Activated gamma-delta T cell treated with anti-CD3 and anti-CD28 coated beads, Interleukin-2, amount 50 U/mL, for 16 hours (primary cell): ENCODE results near the gene TYR.
"Not testable (repeated sequence)": the region's sequence is repeated elsewhere in the genome, so short reads cannot be mapped to it uniquely, and the experiment has no call there.

Experiments used
- DNase-seq: peaks from one replicate; pipeline ENCODE4 v3.0.0-alpha.2; 2020; ENCODE audit warnings: low read depth

The TYR gene

GRCh38 chr11:89272540-89273088 lies 94.9 kb downstream of the TYR start:
- not testable (repeated sequence) for DNase-seq

- DNase-seq = not testable (repeated sequence)
Measured at GRCh38 chr11:89273220-89273619, 95.5 kb downstream of the TYR start.

- no peak for DNase-seq
Measured at GRCh38 chr11:89275966-89276365, 98.3 kb downstream of the TYR start.

GRCh38 chr11:89279176-89279575 lies 101.5 kb downstream of the TYR start:
- no peak for DNase-seq

GRCh38 chr11:89281032-89281677 lies 103.5 kb downstream of the TYR start:
- DNase-seq = not testable (repeated sequence)

GRCh38 chr11:89286601-89287000 lies 108.9 kb downstream of the TYR start:
- DNase-seq = not testable (repeated sequence)

- not testable (repeated sequence) for DNase-seq
Measured at GRCh38 chr11:89288004-89288403, 110.3 kb downstream of the TYR start.

GRCh38 chr11:89293965-89294679 lies 116.4 kb downstream of the TYR start:
- DNase-seq = no peak

GRCh38 chr11:89295023-89295422 lies 117.3 kb downstream of the TYR start:
- DNase-seq = not testable (repeated sequence)

- not testable (repeated sequence) for DNase-seq
Measured at GRCh38 chr11:89303029-89303428, 125.4 kb downstream of the TYR start.

GRCh38 chr11:89308272-89308671 lies 130.6 kb downstream of the TYR start:
- DNase-seq = not testable (repeated sequence)

- DNase-seq = not testable (repeated sequence)
Measured at GRCh38 chr11:89309321-89309985, 131.8 kb downstream of the TYR start.

GRCh38 chr11:89310607-89311006 lies 132.9 kb downstream of the TYR start:
- not testable (repeated sequence) for DNase-seq

GRCh38 chr11:89321401-89321800 lies 143.7 kb downstream of the TYR start:
- no peak for DNase-seq

- no peak for DNase-seq
Measured at GRCh38 chr11:89327885-89328284, 150.2 kb downstream of the TYR start.

- not testable (repeated sequence) for DNase-seq
Measured at GRCh38 chr11:89331940-89332339, 154.3 kb downstream of the TYR start.

GRCh38 chr11:89333704-89334103 lies 156.0 kb downstream of the TYR start:
- DNase-seq = not testable (repeated sequence)

GRCh38 chr11:89337100-89337650 lies 159.5 kb downstream of the TYR start:
- DNase-seq = not testable (repeated sequence)

GRCh38 chr11:89338073-89338472 lies 160.4 kb downstream of the TYR start:
- DNase-seq = not testable (repeated sequence)

- not testable (repeated sequence) for DNase-seq
Measured at GRCh38 chr11:89340450-89340849, 162.8 kb downstream of the TYR start.

GRCh38 chr11:89342880-89343572 lies 165.4 kb downstream of the TYR start:
- DNase-seq = not testable (repeated sequence)
